WTC11 (cell line): ENCODE data around the gene SPAG9. TPM values are rescaled to one million over a fixed set of nuclear protein-coding genes. Genes with fewer than 3 reads are reported as not detected.

Experiments
- ATAC-seq: fragments of 200-7000 bp; cut with Tn5 transposase; 2 replicates; pipeline ENCODE4 v1.10.0; 2021; ENCODE audit warnings: mild to moderate bottlenecking, moderate library complexity
- CTCF ChIA-PET: fragments of 300-600 bp; sonication (Branson Sonifier 250); formaldehyde crosslinking; loops from one replicate; lab custom pipeline; 2021; ENCODE audit warnings: antibody characterized with exemption; lab: Charles Lee
- POLR2A ChIA-PET: fragments of 350-600 bp; sonication (Branson Sonifier 250); formaldehyde crosslinking; loops from one replicate; lab custom pipeline; 2021; ENCODE audit warnings: antibody characterized with exemption; lab: Charles Lee
- DNase-seq: peaks from one replicate; pipeline ENCODE4 v3.0.0; 2021; ENCODE audit warnings: low spot score
- H3K27ac Mint-ChIP-seq: 2 replicates; pipeline ENCODE4 v1.8.0; 2021; ENCODE audit warnings: mixed read lengths
- H3K27me3 Mint-ChIP-seq: 2 replicates; pipeline ENCODE4 v1.8.0; 2021; ENCODE audit warnings: low read depth, mild to moderate bottlenecking, moderate library complexity, mixed read lengths
- H3K36me3 Mint-ChIP-seq: 2 replicates; pipeline ENCODE4 v1.8.0; 2021; ENCODE audit warnings: mixed read lengths
- H3K4me1 Mint-ChIP-seq: 2 replicates; pipeline ENCODE4 v1.8.0; 2022; ENCODE audit warnings: mixed read lengths
- H3K4me3 Mint-ChIP-seq: 2 replicates; pipeline ENCODE4 v1.8.0; 2021; ENCODE audit warnings: mild to moderate bottlenecking, moderate library complexity, mixed read lengths
- H3K9me3 Mint-ChIP-seq: 2 replicates; pipeline ENCODE4 v1.8.0; 2021; ENCODE audit warnings: mixed read lengths
- ARID4B ChIP-seq: sonication (generic); formaldehyde crosslinking; IDR thresholded peaks from 2 replicates; pipeline ENCODE4 v1.8.0; 2023; ENCODE audit warnings: missing genetic modification reagents, mild to moderate bottlenecking, borderline replicate concordance
- CDX4 ChIP-seq: fragments of 250-450 bp; sonication (Bioruptor Pico); IDR thresholded peaks from 2 replicates; pipeline ENCODE4 v1.9.0; 2021; ENCODE audit warnings: moderate library complexity, mild to moderate bottlenecking, inconsistent platforms, borderline replicate concordance
- CTCF ChIP-seq: fragments of 200-600 bp; IDR thresholded peaks from 2 replicates; pipeline ENCODE4 v1.8.0; 2022; ENCODE audit warnings: antibody characterized with exemption
- EMX1 ChIP-seq: fragments of 250-450 bp; sonication (Bioruptor Pico); IDR thresholded peaks from 2 replicates; pipeline ENCODE4 v1.8.0; 2021; ENCODE audit warnings: mild to moderate bottlenecking
- GABPB1 ChIP-seq: sonication (generic); formaldehyde crosslinking; IDR thresholded peaks from 2 replicates; pipeline ENCODE4 v1.8.1; 2023; ENCODE audit warnings: mild to moderate bottlenecking, missing genetic modification reagents
- GTF2I ChIP-seq: fragments of 250-450 bp; sonication (Bioruptor Pico); conservative IDR thresholded peaks from 2 replicates; pipeline ENCODE4 v1.4.0; 2021; ENCODE audit warnings: mild to moderate bottlenecking
- HMGXB4 ChIP-seq: sonication (generic); formaldehyde crosslinking; IDR thresholded peaks from 2 replicates; pipeline ENCODE4 v1.8.1; 2023; ENCODE audit warnings: mild to moderate bottlenecking, moderate library complexity, missing genetic modification reagents
- MAX ChIP-seq: sonication (generic); formaldehyde crosslinking; IDR thresholded peaks from 2 replicates; pipeline ENCODE4 v1.8.0; 2022; ENCODE audit warnings: mild to moderate bottlenecking, missing genetic modification reagents
- OVOL2 ChIP-seq: fragments of 250-450 bp; sonication (Bioruptor Pico); IDR thresholded peaks from 2 replicates; pipeline ENCODE4 v1.9.0; 2021; ENCODE audit warnings: mild to moderate bottlenecking, borderline replicate concordance
- SMAD4 ChIP-seq: sonication (generic); formaldehyde crosslinking; IDR thresholded peaks from 2 replicates; pipeline ENCODE4 v1.8.0; 2022; ENCODE audit warnings: mild to moderate bottlenecking, missing genetic modification reagents
- ZMAT4 ChIP-seq: fragments of 250-450 bp; sonication (Bioruptor Pico); IDR thresholded peaks from 2 replicates; pipeline ENCODE4 v1.9.0; 2021; ENCODE audit warnings: mild to moderate bottlenecking
- ZNF263 ChIP-seq: sonication (generic); formaldehyde crosslinking; IDR thresholded peaks from 2 replicates; pipeline ENCODE4 v1.8.1; 2022; ENCODE audit warnings: low read depth, mild to moderate bottlenecking, moderate library complexity, missing genetic modification reagents
- ZNF423 ChIP-seq: fragments of 250-450 bp; sonication (Bioruptor Pico); IDR thresholded peaks from 2 replicates; pipeline ENCODE4 v2.1.2; 2022; ENCODE audit warnings: mild to moderate bottlenecking, moderate library complexity
- total RNA-seq: library from RNA; stranded (reverse); gene quantifications from 3 replicates; pipeline ENCODE4 v1.2.3, GENCODE V29; 2021

SPAG9 gene
- total RNA-seq, 1 experiment from 2014 or later: 51.9 TPM

GRCh38 chr17:50949989-50950877 lies 170.4 kb downstream of the SPAG9 start:
- peak; percentile 79 for ATAC-seq
- H3K4me3 Mint-ChIP-seq: peak overlapping the region; percentile 14; the same call in 1 of the 2 replicates
- TF ChIP-seq EMX1 (no peak), ZMAT4 (CRISPR knock-in tag) (no peak), CTCF (peak; percentile 53), GABPB1 (CRISPR knock-in tag) (peak; percentile 75; the same call in 1 of the 2 replicates), CDX4 (CRISPR knock-in tag) (no peak), ZNF263 (CRISPR knock-in tag) (no peak), OVOL2 (CRISPR knock-in tag) (no peak), GTF2I (no peak), MAX (0 out of 2 replicates have a peak, but pooled peaks have one; percentile 20), ARID4B (CRISPR knock-in tag) (no peak), SMAD4 (no peak), ZNF423 (CRISPR knock-in tag) (peak; percentile 73), HMGXB4 (CRISPR knock-in tag) (peak; percentile 79; the same call in 1 of the 2 replicates)
- TF ChIP-seq, all 79 proteins: peak for 5
- H3K36me3 Mint-ChIP-seq: no peaks in the 10 kb centered on the region
- no peaks in the 10 kb centered on the region for H3K27me3 Mint-ChIP-seq
- peak; percentile 80 for DNase-seq
- ChIA-PET CTCF (interaction anchor here (0.7 to 6.6 kb wide), 23 partner anchors 35 to 187 kb away, joined by 3 to 85 read pairs (median 5); partner anchors contain the start of gene TOB1), POLR2A (interaction anchor here (3.7 kb wide), 1 partner anchor 84 kb away, joined by 34 read pairs; the partner anchor contains the start of gene TOB1)
- H3K27ac Mint-ChIP-seq: peak overlapping the region; percentile 58; the same call in 1 of the 2 replicates
- no peaks in the 10 kb centered on the region for H3K9me3 Mint-ChIP-seq
- peaks cover 64% of the 10 kb centered on the region for H3K4me1 Mint-ChIP-seq
